CD4-positive, alpha-beta T cell treated with Interleukin-1 beta for 1 hour (primary cell): ENCODE data around the gene KLK3.

Experiments
- DNase-seq, 2 donors: peaks; one replicate each; pipeline ENCODE4 v3.0.0-alpha.2; 2020 to 2022

KLK3 gene

GRCh38 chr19:50908336-50908735 lies 53.6 kb downstream of the KLK3 start:
- DNase-seq: no peak

- DNase-seq: peak in 1 of 2 donors; percentile 18
These were observed 54.7 kb downstream of the KLK3 start for GRCh38 chr19:50909240-50910070.
